Activated naive CD4-positive, alpha-beta T cell (primary cell): Measurements from ENCODE around the gene ESR2.

ENCODE experiments used
- DNase-seq, 4 experiments: peaks; one replicate each; lab custom pipeline; 2025; lab: John Stamatoyannopoulos, UW

ESR2 gene

GRCh38 chr14:64266239-64266638, 27.9 kb downstream of the ESR2 start:
- no peak for DNase-seq

DNA sequence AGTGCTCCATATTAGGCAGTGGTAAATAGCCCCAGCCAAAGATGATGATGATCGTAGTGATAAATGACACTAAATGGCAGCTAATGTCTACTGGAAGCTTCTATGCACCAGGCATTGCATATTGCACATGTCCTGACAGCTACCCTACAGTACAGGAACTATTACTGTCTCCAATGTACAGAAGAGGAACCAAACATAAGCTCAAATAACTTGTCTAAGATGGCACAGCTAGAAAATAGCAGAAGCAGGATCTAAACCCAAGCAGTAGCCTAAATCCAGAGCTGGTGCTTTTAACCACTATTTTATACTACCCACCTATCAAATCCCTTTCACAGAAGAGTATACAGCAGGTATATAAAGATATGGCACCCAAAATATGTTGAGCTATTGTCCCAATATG, 28.9 kb downstream of the ESR2 start:
- DNase-seq: no peak

GRCh38 chr14:64260418-64260817, 33.8 kb downstream of the ESR2 start:
- no peak for DNase-seq

DNA sequence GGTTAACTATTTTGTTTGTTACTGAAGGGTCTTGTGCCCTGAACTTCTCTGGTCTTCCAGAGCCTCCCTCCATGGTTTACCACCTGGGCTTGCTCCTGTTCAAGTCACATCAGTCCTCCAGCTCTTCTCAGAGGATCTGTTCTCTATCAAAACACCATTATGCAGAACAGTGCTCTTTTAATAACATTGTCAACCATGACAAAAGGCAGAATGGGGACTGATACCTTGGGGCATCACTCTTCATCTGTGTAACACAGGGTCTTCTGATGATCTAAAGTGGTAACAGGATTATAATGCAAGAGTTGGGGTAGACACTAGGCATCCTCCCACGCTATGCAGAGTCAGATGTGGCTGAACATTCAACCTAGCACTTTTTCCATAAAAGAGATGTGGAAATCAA, 38.4 kb downstream of the ESR2 start:
- DNase-seq: no peak

GRCh38 chr14:64253672-64254071, 40.5 kb downstream of the ESR2 start:
- no peak for DNase-seq

- DNase-seq: no peak
These were observed 44.8 kb downstream of the ESR2 start for GRCh38 chr14:64249363-64249762.

- DNase-seq: no peak
These were observed 45.5 kb downstream of the ESR2 start for GRCh38 chr14:64248689-64249088.

GRCh38 chr14:64247195-64247594, 47.0 kb downstream of the ESR2 start:
- no peak for DNase-seq

DNA sequence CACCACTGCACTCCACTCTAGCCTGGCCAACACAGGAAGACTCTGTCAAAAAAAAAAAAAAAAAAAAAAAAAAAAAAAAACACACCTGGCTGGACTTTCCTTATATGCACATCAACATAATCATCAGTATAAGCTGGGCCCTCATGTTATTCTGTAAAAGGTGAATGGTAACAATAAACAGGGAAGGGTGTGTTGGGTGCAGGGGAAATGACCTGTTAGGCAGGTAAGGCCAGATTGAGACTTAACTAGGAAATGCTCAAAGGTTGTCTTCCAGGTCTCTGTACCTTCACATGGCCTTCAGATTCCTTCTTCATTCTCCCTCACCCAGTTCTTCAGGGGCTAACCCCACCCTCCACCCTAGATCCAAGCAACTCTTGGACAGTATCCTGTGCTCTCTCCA, 47.5 kb downstream of the ESR2 start:
- no peak for DNase-seq

- DNase-seq: no peak
These were observed 48.7 kb downstream of the ESR2 start for GRCh38 chr14:64245491-64245890.

GRCh38 chr14:64244279-64244678, 49.9 kb downstream of the ESR2 start:
- DNase-seq: no peak

DNA sequence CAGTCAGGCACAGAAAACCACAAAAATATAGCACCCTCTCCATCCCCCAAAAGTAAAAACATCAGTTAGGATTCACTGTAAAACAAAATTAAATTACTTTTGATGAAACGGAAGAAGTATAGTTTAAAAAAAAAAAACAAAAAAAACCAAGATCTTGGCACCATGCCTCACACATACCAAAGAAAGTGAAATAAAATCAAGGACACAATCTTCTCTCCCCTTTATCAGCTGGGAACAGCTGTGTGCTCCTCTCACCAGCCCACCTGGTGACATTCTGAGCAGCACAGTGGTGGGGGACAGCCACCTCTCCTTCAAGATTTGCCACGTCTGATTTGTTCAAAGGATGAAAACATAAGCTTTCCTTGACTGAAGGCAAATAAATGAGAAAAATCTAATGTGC, 55.5 kb downstream of the ESR2 start:
- no peak for DNase-seq

- no peak for DNase-seq
These were observed 56.1 kb downstream of the ESR2 start for GRCh38 chr14:64238049-64238448.

GRCh38 chr14:64235652-64236640, 58.2 kb downstream of the ESR2 start:
- no peak for DNase-seq

DNA sequence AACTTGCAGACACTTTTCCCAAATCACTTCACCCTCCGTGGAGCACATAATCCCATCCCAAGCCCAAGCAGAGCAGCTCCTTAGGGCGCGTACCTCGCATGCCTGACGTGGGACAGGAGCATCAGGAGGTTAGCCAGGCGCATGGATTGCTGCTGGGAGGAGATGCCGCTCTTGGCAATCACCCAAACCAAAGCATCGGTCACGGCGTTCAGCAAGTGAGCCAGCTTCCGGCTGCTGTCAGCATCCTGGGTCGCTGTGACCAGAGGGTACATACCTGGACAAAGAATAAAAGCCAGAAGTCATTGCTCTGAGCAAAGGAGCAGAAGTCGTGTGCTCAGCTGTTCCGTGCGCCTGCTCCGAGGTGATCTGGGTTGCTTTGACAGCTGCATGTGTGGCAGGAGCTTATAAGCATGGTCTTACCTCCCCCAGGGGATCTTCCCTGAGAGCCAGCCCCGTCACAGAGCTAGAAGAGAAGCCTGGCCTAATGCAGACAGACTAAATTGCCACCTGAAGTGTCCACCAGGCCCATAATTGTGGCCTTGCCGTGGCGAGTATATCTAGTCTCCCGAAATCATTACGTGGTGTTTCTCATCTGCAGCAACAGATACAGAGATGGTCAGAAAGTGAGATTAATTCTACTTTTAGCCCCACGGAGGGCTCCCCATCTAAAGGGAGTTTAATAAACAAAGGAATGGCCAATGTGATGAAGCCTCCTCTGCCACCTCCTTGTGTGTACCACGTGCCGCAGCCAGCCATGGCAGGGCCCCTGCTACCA, 59.1 kb downstream of the ESR2 start:
- no peak for DNase-seq

GRCh38 chr14:64233531-64234190, 60.5 kb downstream of the ESR2 start:
- no peak for DNase-seq

DNA sequence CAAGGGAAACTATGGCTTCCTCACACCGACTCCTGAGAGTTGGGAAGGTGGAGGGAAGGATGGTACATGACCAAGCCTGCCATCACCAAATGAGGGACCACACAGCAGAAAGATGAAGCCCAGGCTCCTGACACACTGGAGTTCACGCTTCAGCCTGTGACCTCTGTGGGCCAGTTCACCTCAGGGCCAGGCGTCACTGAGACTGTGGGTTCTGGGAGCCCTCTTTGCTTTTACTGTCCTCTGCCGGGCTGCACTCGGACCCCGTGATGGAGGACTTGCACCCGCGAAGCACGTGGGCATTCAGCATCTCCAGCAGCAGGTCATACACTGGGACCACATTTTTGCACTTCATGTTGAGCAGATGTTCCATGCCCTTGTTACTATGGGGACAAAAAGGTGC, 61.2 kb downstream of the ESR2 start:
- DNase-seq: no peak

GRCh38 chr14:64232095-64232838, 61.9 kb downstream of the ESR2 start:
- no peak for DNase-seq

DNA sequence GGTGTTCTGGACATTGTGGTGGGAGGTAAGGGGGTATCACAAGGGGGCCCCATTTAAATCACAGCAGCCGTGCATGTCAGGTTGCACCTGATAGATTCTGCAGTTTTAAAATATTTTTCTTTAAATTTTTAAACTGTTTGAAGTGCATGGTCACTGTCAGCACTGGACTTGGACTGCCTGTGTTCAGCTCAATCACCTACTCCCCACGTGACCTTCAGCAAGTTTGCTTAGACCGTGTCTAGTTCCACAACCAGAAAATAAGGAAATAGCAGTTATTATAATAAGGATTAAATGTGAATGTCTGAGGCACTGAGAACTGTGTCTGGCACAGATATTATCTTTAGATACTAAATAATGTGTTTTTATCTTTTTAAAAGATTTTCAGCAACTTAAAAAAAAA, 64.7 kb downstream of the ESR2 start:
- DNase-seq: no peak

GRCh38 chr14:64227856-64228255, 66.3 kb downstream of the ESR2 start:
- DNase-seq: no peak

DNA sequence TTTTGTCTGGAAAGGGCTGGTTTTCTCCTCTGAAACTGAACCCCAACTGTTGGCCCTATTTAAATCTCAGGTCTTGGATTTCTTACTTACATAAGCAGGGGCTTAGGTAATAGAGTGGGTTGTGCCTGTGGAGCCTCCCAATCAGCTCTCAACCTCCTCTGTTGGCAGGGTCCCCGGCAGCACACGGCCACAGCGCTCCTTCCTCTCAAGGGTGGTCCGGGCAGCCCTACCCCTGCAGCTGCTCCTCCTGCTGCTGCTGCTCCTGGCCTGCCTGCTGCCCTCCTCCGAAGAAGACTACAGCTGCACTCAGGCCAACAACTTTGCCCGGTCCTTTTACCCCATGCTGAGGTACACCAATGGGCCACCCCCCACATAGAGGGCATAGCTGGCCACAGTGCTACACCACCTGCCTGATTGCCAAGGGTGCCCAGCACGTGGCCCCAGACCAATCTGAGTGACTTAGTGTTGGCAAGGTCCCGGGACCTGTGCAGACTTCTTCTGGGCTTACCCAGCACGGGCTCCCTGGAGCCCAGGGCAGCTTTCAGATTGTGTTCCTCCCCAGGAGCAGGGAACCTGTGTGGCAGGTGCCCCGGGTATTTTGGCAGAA, 68.9 kb downstream of the ESR2 start:
- no peak for DNase-seq
